OCI-M2 (cell line): Measurements from ENCODE around the gene EPG5.
"Not testable (repeated sequence)": the region's sequence is repeated elsewhere in the genome, so short reads cannot be mapped to it uniquely, and the experiment has no call there.

Source experiments
- DNase-seq: peaks from one replicate; lab custom pipeline; 2025; ENCODE audit not compliant: unreplicated experiment; lab: John Stamatoyannopoulos, UW

Gene EPG5

GRCh38 chr18:45967007-45967706, at the start of gene EPG5:
Gene EPG5 (minus strand): TSS chr18:45967329. CDS start chr18:45967239, 90 bp downstream.
- DNase-seq: peak; percentile 64

- DNase-seq: no peak
Measured at GRCh38 chr18:46013484-46014189, 46.5 kb upstream of the EPG5 start.

GRCh38 chr18:46010676-46011075, 43.5 kb upstream of the EPG5 start:
- no peak for DNase-seq

GRCh38 chr18:46010050-46010449, 42.9 kb upstream of the EPG5 start:
- no peak for DNase-seq

- DNase-seq: no peak
Measured at GRCh38 chr18:46009125-46009840, 42.2 kb upstream of the EPG5 start.

- DNase-seq: no peak
Measured at GRCh38 chr18:46008531-46008930, 41.4 kb upstream of the EPG5 start.

GRCh38 chr18:46007165-46007564, 40.0 kb upstream of the EPG5 start:
- no peak for DNase-seq

- no peak for DNase-seq
Measured at GRCh38 chr18:46002934-46003333, 35.8 kb upstream of the EPG5 start.

GRCh38 chr18:46001892-46002291, 34.8 kb upstream of the EPG5 start:
- no peak for DNase-seq

- no peak for DNase-seq
Measured at GRCh38 chr18:46001074-46001473, 33.9 kb upstream of the EPG5 start.

GRCh38 chr18:45999536-45999935, 32.4 kb upstream of the EPG5 start:
- no peak for DNase-seq

- DNase-seq: no peak
Measured at GRCh38 chr18:45998244-45998643, 31.1 kb upstream of the EPG5 start.

- no peak for DNase-seq
Measured at GRCh38 chr18:45997700-45998151, 30.6 kb upstream of the EPG5 start.

GRCh38 chr18:45995461-45995860, 28.3 kb upstream of the EPG5 start:
- DNase-seq: no peak

GRCh38 chr18:45993438-45993837, 26.3 kb upstream of the EPG5 start:
- no peak for DNase-seq

- DNase-seq: not testable (repeated sequence)
Measured at GRCh38 chr18:45992527-45992926, 25.4 kb upstream of the EPG5 start.

- DNase-seq: no peak
Measured at GRCh38 chr18:45991788-45992187, 24.7 kb upstream of the EPG5 start.

GRCh38 chr18:45984546-45985235, 17.6 kb upstream of the EPG5 start:
- DNase-seq: no peak

GRCh38 chr18:45981821-45982220, 14.7 kb upstream of the EPG5 start:
- no peak for DNase-seq

GRCh38 chr18:45980229-45980628, 13.1 kb upstream of the EPG5 start:
- no peak for DNase-seq

- no peak for DNase-seq
Measured at GRCh38 chr18:45978084-45978483, 11.0 kb upstream of the EPG5 start.
